CD4-positive, alpha-beta T cell treated with Interleukin-4 for 4 hours (primary cell): Measurements from ENCODE around the gene TENM4.
"Not testable (repeated sequence)": the region's sequence is repeated elsewhere in the genome, so short reads cannot be mapped to it uniquely, and the experiment has no call there.

ENCODE experiments used
- DNase-seq: peaks from one replicate; pipeline ENCODE4 v3.0.0-alpha.2; 2020

TENM4 gene

DNA sequence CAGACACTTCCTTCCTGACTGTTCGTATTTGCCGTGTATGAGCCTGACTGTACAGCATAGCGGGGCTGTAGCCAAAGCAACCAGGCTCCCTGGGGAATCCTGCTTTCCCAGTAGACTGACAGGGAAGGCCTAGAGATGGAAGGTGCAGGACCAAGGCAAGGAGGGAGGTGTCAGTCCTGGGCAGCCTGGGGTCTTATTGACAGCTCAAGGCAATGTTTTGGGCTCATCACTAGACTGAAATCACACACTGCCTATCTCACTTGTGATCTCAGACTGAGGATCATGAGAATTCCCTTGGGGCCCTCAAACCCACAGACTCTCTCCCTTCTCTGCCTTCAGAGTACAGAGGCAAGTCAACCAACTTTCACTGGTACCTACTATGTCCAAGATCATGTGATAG, 519.3 kb downstream of the TENM4 start:
- DNase-seq, result no peak

- no peak for DNase-seq
Measured at GRCh38 chr11:78920329-78920728, 520.5 kb downstream of the TENM4 start.

DNA sequence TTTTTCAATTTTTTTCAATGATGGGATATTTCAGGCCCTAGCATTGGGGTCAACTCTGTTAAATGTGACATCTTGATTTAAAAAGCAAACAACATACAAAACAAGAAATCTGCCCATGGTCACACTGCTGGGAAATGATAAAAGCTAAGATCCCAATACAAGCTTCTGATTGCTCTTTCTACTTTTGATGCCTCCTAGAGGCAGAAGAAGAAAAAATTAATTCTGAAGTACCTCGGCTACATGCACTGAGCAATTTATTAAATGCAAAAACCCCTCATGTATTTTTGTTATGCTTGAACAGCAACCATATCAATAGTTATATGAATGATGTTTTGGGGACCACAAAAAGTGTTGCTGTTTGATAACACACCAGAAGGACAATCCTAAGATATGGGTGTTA, 524.1 kb downstream of the TENM4 start:
- DNase-seq, result no peak

GRCh38 chr11:78914503-78914902, 526.3 kb downstream of the TENM4 start:
- DNase-seq, result no peak

DNA sequence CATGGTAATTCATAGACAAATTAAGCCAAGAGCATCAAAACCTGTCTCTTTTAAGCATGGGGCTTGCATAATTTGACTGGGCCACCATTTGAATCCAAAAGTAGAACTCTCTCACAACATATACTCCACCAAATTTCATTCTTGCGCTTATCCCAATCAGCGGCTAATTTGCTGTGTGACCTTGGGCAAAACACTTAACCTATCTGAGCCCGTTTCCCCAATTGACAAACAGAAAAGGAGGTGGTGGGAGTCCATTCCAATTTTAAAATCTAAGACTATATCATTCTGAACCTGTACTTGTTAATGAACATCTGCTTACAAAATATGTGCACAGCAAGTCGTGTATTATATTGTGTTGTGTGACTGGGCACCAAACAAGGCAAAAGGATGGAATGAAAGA, 528.1 kb downstream of the TENM4 start:
- DNase-seq, result no peak

- no peak for DNase-seq
Measured at GRCh38 chr11:78910322-78910721, 530.5 kb downstream of the TENM4 start.

- no peak for DNase-seq
Measured at GRCh38 chr11:78909386-78909785, 531.4 kb downstream of the TENM4 start.

GRCh38 chr11:78907636-78908035, 533.2 kb downstream of the TENM4 start:
- no peak for DNase-seq

DNA sequence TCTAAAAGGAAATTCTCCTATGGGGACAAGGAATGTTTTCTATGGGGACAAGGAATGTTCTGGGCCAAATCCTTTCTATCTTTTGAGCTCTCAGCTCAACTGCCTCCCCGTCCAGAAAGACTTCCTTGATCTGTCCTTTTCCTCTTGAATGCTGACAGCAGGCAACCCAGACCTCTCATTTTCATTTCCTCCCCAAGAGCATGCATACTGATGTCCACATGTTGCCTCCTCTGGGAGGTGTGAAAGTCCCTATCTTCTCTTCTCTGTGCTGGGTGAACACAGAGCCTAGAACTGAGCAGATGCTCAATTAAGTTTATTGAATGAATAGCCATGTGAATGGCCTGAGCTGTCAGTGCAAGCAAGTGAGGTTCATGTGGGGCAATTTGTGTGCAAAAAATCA, 534.3 kb downstream of the TENM4 start:
- no peak for DNase-seq

- DNase-seq, result no peak
Measured at GRCh38 chr11:78905756-78906155, 535.1 kb downstream of the TENM4 start.

DNA sequence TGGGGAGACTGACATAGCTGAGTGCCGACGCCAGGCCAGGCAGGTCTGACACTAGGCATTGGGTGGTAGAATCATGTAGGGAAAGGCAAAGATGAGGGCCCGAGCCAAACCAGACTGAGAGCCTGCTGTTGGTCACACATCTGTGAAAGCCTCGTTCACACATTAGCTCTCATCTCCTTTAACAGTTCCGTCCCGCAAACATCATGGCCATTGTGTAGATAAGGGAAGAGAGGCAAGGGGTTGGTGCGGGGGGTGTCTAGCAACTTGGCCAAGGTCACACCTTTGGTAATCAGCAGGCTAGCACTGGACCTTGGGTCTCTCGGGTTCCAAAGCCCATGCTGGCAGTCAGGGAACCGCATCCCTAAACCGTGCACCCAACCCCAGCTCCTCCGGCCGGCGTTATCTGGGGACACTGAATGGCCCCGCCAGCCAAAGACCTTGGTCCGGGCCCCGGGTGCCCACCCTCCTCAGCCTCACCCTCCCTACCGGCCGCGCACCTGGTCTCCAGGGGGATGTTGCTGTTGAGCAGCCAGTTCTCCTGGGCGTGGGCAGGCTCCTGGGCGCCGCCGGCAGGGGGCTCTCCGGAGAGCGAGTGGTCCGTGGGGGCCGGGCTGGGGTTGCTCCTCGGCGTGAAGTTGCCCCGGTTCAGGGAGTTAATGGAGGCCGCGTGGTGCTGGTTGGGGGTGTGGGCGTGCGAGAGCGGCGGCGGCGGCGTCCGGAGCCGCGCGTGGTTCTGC, 537.9 kb downstream of the TENM4 start:
- DNase-seq, result no peak

- DNase-seq, result no peak
Measured at GRCh38 chr11:78901831-78902230, 539.0 kb downstream of the TENM4 start.

GRCh38 chr11:78898266-78898775, 542.5 kb downstream of the TENM4 start:
- no peak for DNase-seq

DNA sequence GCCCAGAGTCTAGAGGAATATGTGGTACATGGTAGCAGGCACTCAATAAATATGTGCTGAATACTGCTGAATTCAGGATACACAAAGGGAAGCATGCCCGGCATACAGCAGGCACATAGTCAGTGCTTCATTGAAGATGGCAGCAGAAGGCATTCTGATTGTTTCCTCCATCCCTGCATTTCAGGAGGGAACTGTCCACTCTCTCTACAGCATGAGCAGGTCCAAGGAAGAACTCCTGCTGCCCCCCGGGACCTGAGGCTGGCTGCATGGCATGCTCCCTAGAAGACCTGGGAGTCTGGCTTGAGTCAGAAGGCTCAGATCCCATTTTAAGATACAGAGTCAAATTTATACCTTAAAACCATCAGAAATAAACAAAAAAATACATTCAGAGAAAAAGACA, 546.8 kb downstream of the TENM4 start:
- no peak for DNase-seq

GRCh38 chr11:78889698-78890097, 551.1 kb downstream of the TENM4 start:
- DNase-seq, result no peak

GRCh38 chr11:78886616-78887015, 554.2 kb downstream of the TENM4 start:
- DNase-seq, result no peak

DNA sequence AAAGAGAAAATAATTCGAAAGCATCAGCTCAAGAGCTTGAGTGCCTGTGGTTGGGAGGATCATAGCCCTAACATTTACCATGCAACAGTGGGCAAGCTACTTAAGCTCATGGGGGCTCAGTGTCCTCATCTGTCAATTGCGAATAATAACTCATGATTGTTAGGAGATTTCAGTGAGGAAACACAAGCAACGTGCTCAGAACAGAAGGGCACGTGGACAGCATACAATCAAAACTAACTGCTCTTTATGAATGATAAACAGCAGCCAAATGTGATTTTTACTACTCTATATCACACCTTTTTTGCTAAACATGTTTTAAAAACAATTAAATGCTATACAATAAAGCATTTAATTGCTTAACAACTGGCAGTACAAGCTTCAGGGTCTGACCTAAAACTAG, 556.1 kb downstream of the TENM4 start:
- no peak for DNase-seq

DNA sequence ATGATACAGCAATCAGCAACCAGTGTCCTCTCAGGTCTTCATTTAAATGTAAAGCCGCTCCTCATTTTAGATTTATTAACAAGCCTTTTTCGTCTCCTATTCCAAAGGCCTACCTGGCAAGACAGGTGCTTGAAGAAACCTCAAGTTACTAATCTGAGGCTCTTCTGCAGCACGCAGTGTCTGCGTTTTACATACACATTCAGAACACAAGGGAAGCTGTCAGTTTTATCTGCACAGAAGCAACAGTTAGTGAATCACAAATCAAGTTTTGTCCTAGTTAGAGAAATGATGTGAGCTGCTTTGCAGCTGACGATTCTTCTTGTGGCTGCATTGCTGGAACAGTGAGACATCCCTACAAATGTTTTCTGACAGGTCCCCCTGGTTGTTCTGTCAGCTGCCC, 557.3 kb downstream of the TENM4 start:
- DNase-seq, result no peak

DNA sequence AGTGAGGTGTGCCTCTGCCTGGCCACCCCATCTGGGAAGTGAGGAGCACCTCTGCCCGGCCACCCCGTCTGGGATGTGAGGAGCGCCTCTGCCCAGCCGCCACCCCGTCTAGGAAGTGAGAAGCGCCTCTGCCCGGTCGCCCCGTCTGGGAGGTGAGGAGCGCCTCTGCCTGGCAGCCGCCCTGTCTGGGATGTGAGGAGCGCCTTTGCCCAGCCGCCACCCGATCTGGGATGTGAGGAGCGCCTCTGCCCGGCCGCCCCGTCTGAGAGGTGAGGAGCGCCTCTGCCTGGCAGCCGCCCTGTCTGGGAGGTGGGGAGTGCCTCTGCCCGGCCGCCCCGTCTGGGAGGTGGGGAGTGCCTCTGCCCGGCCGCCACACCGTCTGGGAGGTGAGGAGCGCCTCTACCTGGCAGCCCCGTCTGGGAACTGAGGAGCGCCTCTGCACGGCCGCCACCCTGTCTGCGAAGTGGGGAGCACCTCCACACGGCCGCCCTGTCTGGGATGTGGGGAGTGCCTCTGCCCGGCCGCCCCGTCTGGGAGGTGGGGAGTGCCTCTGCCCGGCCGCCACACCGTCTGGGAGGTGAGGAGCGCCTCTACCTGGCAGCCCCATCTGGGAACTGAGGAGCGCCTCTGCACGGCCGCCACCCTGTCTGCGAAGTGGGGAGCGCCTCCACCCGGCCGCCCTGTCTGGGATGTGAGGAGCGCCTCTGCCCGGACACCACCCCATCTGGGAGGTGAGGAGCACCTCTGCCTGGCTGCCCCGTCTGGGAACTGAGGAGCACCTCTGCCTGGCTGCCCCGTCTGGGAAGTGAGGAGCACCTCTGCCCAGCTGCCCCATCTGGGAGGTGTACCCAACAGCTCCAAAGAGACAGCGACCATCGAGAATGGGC, 561.5 kb downstream of the TENM4 start:
- not testable (repeated sequence) for DNase-seq

- no peak for DNase-seq
Measured at GRCh38 chr11:78878631-78879030, 562.2 kb downstream of the TENM4 start.

GRCh38 chr11:78876676-78877075, 564.2 kb downstream of the TENM4 start:
- DNase-seq, result no peak

DNA sequence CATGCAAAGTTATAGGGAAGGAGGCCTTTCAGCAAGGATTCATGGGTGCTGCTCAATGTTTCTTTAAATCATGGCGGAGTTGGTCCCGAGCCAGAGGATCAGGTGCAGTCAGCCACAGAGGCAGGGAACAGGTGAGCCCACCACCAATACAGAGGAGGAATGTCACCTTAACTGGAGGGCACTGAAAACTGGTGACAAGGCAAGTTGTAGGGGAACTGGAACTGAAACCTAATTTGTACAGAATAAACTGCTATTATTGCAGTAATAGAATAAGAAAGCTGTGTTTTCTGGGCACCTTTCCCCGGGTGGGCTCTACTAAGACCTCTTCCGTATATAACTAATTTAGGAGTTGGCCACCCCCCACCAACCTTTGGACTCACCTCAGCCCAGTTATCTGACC, 570.2 kb downstream of the TENM4 start:
- no peak for DNase-seq

GRCh38 chr11:78869293-78869692, 571.5 kb downstream of the TENM4 start:
- no peak for DNase-seq

DNA sequence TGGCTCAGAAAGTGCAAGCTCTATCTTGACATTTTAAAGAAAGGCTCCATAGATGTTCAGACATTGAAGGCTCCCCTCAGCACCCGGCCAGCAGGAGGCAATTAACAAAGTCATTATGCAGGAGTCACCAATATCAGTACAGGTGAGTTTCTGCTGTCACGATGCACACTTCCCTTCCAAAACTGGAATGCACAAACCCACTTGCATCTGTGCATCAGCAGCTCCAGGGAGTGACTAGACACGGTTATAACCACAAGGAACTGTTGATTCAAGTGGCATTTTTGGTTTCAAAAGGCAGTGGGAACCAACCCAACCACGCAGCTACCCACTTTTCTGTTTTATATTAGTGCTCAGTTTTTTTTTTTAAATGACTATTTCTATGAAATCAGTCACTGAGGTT, 572.3 kb downstream of the TENM4 start:
- no peak for DNase-seq
